GM12865 (cell line): Measurements from ENCODE around the gene WASF2.

ENCODE experiments used
- DNase-seq: peaks from one replicate; pipeline ENCODE4 v3.0.0; 2010; ENCODE audit warnings: low read depth
- H3K4me3 ChIP-seq: 2 replicates; pipeline ENCODE4 v1.5.1; 2011; ENCODE audit warnings: mild to moderate bottlenecking, low read depth, low read length, control low read depth
- TF ChIP-seq, protein P1 (sequence below): IDR thresholded peaks from 2 replicates; pipeline ENCODE4 v1.5.1; 2011; ENCODE audit warnings: low read length, control low read depth, low read depth, inconsistent platforms; ENCODE audit not compliant: insufficient read depth; ENCODE audit errors: missing control alignments

The WASF2 gene

GRCh38 chr1:27383661-27384060 is 106.3 kb downstream of the WASF2 start:
- DNase-seq, result no peak
- TF ChIP-seq, protein P1, sequence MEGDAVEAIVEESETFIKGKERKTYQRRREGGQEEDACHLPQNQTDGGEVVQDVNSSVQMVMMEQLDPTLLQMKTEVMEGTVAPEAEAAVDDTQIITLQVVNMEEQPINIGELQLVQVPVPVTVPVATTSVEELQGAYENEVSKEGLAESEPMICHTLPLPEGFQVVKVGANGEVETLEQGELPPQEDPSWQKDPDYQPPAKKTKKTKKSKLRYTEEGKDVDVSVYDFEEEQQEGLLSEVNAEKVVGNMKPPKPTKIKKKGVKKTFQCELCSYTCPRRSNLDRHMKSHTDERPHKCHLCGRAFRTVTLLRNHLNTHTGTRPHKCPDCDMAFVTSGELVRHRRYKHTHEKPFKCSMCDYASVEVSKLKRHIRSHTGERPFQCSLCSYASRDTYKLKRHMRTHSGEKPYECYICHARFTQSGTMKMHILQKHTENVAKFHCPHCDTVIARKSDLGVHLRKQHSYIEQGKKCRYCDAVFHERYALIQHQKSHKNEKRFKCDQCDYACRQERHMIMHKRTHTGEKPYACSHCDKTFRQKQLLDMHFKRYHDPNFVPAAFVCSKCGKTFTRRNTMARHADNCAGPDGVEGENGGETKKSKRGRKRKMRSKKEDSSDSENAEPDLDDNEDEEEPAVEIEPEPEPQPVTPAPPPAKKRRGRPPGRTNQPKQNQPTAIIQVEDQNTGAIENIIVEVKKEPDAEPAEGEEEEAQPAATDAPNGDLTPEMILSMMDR, result no peak
- H3K4me3 ChIP-seq, result no peak overlapping the region

DNA sequence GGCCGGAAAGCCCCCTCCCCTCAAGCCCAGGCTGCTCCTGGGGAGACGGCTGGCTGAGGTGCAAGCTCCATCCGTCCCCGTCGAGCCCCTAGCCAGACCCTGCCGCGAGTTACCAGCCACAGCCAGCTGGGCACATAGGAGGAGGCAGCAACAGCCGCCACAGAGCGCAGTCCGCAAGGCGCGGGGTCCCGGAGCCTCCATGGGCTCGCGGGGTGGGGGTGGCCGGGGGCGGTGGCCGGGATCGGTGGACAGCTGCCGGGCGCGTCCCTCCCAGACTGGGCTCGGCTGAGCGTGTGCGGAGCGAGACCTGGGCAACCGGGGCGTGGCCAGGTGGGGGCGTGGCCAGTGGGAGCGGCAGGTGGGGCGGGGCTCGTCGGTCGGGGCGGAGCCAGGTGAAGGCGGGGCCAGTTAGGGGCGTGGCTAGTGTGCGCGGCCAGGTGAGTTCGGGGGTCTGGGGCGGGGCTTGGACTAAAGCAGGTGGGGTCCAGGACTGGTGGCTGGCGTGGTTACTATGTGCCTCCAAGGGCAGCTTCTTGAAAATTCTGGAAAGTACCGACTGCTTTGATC is 106.8 kb downstream of the WASF2 start, which contains the start of gene CD164L2:
Gene CD164L2 (minus strand): TSS at position 295 of the 567 bp plus-strand sequence. CDS start 94 bp downstream, at position 201.
- no peak for DNase-seq
- no peak within 1 kb of the TSS for H3K4me3 ChIP-seq

GRCh38 chr1:27381969-27382762 is 107.8 kb downstream of the WASF2 start:
- H3K4me3 ChIP-seq, result no peak overlapping the region
- DNase-seq, result no peak
- TF ChIP-seq, protein P1, result no peak

More for the DNA sequence above, 106.8 kb downstream of the WASF2 start, which contains the start of gene CD164L2:
- TF ChIP-seq, protein P1, result no peak

DNA sequence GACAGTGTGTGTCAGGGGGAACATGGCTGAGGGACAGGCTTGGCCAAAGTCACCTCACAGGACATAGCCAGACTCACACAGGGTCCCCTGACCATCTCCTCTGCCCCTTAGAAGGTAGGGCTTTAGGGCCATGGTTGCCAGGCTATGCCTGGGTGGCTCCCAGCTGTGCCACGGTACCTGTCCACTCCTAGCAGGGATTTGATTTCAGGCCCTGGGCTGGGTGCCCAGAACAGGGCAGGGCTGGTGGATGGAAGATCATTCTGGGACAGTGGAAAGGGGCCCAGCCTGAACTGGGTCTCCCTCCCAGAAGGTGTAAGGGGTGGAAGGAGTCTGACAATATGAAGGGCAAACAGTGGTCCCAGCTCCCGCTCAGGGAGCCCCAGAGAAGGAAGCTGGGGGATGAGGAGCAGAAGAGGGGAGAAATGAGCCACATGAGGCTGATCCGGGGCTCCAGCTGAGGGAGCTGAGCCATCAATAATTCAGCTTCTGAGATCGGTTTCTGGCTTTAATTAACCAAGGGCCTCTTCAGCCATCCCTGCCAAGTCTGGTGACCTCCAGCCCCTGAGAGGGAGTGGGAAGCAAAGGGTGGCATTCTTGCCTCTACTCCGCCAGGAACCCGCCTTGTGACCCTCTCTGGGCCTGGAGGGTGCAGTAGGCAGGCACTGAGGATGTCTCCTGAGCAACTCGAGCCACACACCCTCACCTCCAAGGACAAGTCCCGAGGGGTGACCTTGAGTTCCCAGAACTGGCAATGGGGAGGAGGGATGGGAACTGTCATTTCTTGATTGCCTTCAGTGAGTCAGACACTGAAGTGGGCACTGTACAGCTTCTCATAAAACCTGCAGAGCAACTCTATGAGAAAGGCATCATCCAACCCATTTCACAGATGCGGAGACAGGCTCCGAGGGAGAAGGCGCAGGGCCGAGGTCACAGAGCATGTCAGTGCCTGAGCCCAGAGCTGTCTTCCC is 108.9 kb downstream of the WASF2 start:
- DNase-seq, result no peak
- no peak overlapping the region for H3K4me3 ChIP-seq
- TF ChIP-seq, protein P1, result no peak

GRCh38 chr1:27380224-27380623 is 109.7 kb downstream of the WASF2 start:
- DNase-seq, result no peak
- no peak overlapping the region for H3K4me3 ChIP-seq
- TF ChIP-seq, protein P1, result no peak

GRCh38 chr1:27379564-27380122 is 110.3 kb downstream of the WASF2 start:
- DNase-seq, result no peak
- TF ChIP-seq, protein P1, result no peak
- no peak overlapping the region for H3K4me3 ChIP-seq
